Thyroid gland (tissue), 4 donors: ENCODE data around the gene PNPLA1.

Source experiments
- CTCF ChIP-seq, 6 experiments: fragments of 200-600 bp in 3 of 6; fragments of 450-650 bp in 3 of 6; sonication (generic) in 3 of 6; IDR thresholded peaks; one replicate each; pipeline ENCODE4 v1.5.1; 2016 to 2019; ENCODE audit warnings: antibody characterized with exemption in 6 of 6, mild to moderate bottlenecking in 2 of 6, inconsistent platforms in 1 of 6, moderate library complexity in 1 of 6
- POLR2A ChIP-seq, 2 donors: fragments of 450-650 bp; IDR thresholded peaks; one replicate each; pipeline ENCODE4 v1.6.1; 2017; ENCODE audit warnings: antibody characterized with exemption in 2 of 2, mild to moderate bottlenecking in 2 of 2, moderate library complexity in 1 of 2

GRCh38 chr6:36222924-36223323 is 46.9 kb upstream of the PNPLA1 start:
- no peak for TF ChIP-seq CTCF (IDR thresholded peaks at IDR 0.05)
- TF ChIP-seq POLR2A (IDR thresholded peaks at IDR 0.05): no peak
